RKO (cell line): Measurements from ENCODE around the gene ELOVL5.
A peak's percentile ranks its signal among the peaks of the same experiment; 100 is the strongest.
"Not testable (repeated sequence)": the region's sequence is repeated elsewhere in the genome, so short reads cannot be mapped to it uniquely, and the experiment has no call there.

Experiments
- DNase-seq: peaks from one replicate; pipeline ENCODE4 v3.0.0-alpha.2; 2016; ENCODE audit warnings: low spot score

The ELOVL5 gene

GRCh38 chr6:53305506-53306005 is 43.2 kb downstream of the ELOVL5 start:
- not testable (repeated sequence) for DNase-seq

- not testable (repeated sequence) for DNase-seq
Observed at GRCh38 chr6:53304953-53305352, 43.8 kb downstream of the ELOVL5 start.

- DNase-seq = peak; percentile 77
Observed at GRCh38 chr6:53302678-53303360, 45.9 kb downstream of the ELOVL5 start.

GRCh38 chr6:53301801-53302537 is 46.8 kb downstream of the ELOVL5 start:
- DNase-seq = no peak

- DNase-seq = no peak
Observed at GRCh38 chr6:53300656-53301551, 47.8 kb downstream of the ELOVL5 start.

- no peak for DNase-seq
Observed at GRCh38 chr6:53299331-53300005, 49.3 kb downstream of the ELOVL5 start.

- no peak for DNase-seq
Observed at GRCh38 chr6:53297004-53297403, 51.7 kb downstream of the ELOVL5 start.

GRCh38 chr6:53295176-53295575 is 53.6 kb downstream of the ELOVL5 start:
- no peak for DNase-seq

- no peak for DNase-seq
Observed at GRCh38 chr6:53294611-53295010, 54.1 kb downstream of the ELOVL5 start.

- DNase-seq = no peak
Observed at GRCh38 chr6:53294095-53294494, 54.7 kb downstream of the ELOVL5 start.

- DNase-seq = no peak
Observed at GRCh38 chr6:53293691-53294090, 55.1 kb downstream of the ELOVL5 start.

- DNase-seq = no peak
Observed at GRCh38 chr6:53290537-53291510, 57.9 kb downstream of the ELOVL5 start.

GRCh38 chr6:53287336-53288225 is 61.2 kb downstream of the ELOVL5 start:
- DNase-seq = no peak

GRCh38 chr6:53284901-53285300 is 63.8 kb downstream of the ELOVL5 start:
- no peak for DNase-seq

GRCh38 chr6:53282741-53283140 is 66.0 kb downstream of the ELOVL5 start:
- no peak for DNase-seq

- no peak for DNase-seq
Observed at GRCh38 chr6:53282234-53282633, 66.5 kb downstream of the ELOVL5 start.

- no peak for DNase-seq
Observed at GRCh38 chr6:53281518-53282215, 67.1 kb downstream of the ELOVL5 start.

GRCh38 chr6:53280207-53280606 is 68.5 kb downstream of the ELOVL5 start:
- no peak for DNase-seq

- no peak for DNase-seq
Observed at GRCh38 chr6:53279293-53279692, 69.5 kb downstream of the ELOVL5 start.
